Measurements from ENCODE around the gene FCN2. TPM values are rescaled to one million over a fixed set of nuclear protein-coding genes. Genes with fewer than 3 reads are reported as not detected.

Gene FCN2
- total RNA-seq, 4 donors from 2014 or later, result not detected

- TF ChIP-seq POLR2AphosphoS5 (IDR thresholded peaks at IDR 0.05), result no peak
- no peak for TF ChIP-seq POLR2A (IDR thresholded peaks at IDR 0.05; ENCODE audit: low read depth)
- TF ChIP-seq EP300 (IDR thresholded peaks at IDR 0.05), result no peak
- TF ChIP-seq CTCF (IDR thresholded peaks at IDR 0.05), result no peak
- 91% methylated on average over 8 of the region's 10 CpGs for WGBS
- Histone ChIP-seq H3K4me3 (no peak overlapping the region), H3K36me3 (no peaks in the 10 kb centered on the region), H3K27me3 (peaks cover 0 to 58% (median 0%) of the 10 kb centered on the region in 4 donors), H3K9me3 (peaks cover 0 to 23% (median 8%) of the 10 kb centered on the region in 4 donors), H3K27ac (replicated peaks in 1 of 4) (no peak overlapping the region), H3K4me1 (no peaks in the 10 kb centered on the region)
- DNase-seq (ENCODE audit: extremely low spot score), result no peak
- intact Hi-C loops (cut with DNase I), result no loop called here
Observed at GRCh38 chr9:134918646-134919045, 38.0 kb downstream of the FCN2 start.

- TF ChIP-seq EP300 (IDR thresholded peaks at IDR 0.05) (no peak), POLR2A (IDR thresholded peaks at IDR 0.05; ENCODE audit: low read depth) (no peak), CTCF (IDR thresholded peaks at IDR 0.05) (no peak), POLR2AphosphoS5 (IDR thresholded peaks at IDR 0.05) (no peak)
- intact Hi-C loops (cut with DNase I), result no loop called here
Observed at GRCh38 chr9:134919303-134919702, 38.7 kb downstream of the FCN2 start.

GRCh38 chr9:134922066-134922931, 41.7 kb downstream of the FCN2 start:
- H3K9me3 ChIP-seq, result peaks cover 0 to 23% (median 8%) of the 10 kb centered on the region in 4 donors
- DNase-seq (ENCODE audit: extremely low spot score), result no peak
- peaks cover 0 to 27% (median 0%) of the 10 kb centered on the region in 4 donors for H3K27me3 ChIP-seq
- H3K4me1 ChIP-seq, result no peaks in the 10 kb centered on the region
- 59% methylated on average over 13 of the region's 14 CpGs for WGBS
- H3K27ac ChIP-seq (replicated peaks in 1 of 4), result no peak overlapping the region
- H3K4me3 ChIP-seq, result no peak overlapping the region
- intact Hi-C loops (cut with DNase I), result no loop called here
- H3K36me3 ChIP-seq, result no peaks in the 10 kb centered on the region
- TF ChIP-seq CTCF (IDR thresholded peaks at IDR 0.05) (no peak), EP300 (IDR thresholded peaks at IDR 0.05) (no peak), POLR2AphosphoS5 (IDR thresholded peaks at IDR 0.05) (no peak), POLR2A (IDR thresholded peaks at IDR 0.05; ENCODE audit: low read depth) (no peak)

More at GRCh38 chr9:134919303-134919702, 38.7 kb downstream of the FCN2 start:
- Histone ChIP-seq H3K36me3 (no peaks in the 10 kb centered on the region), H3K4me1 (no peaks in the 10 kb centered on the region), H3K9me3 (peaks cover 0 to 23% (median 8%) of the 10 kb centered on the region in 4 donors), H3K27ac (replicated peaks in 1 of 4) (no peak overlapping the region), H3K4me3 (no peak overlapping the region), H3K27me3 (peaks cover 0 to 53% (median 0%) of the 10 kb centered on the region in 4 donors)
- WGBS, result 79% methylated on average over 3 of the region's 3 CpGs
- DNase-seq (ENCODE audit: extremely low spot score), result no peak

GRCh38 chr9:134922932-134923240, 42.3 kb downstream of the FCN2 start:
- Histone ChIP-seq H3K4me1 (no peaks in the 10 kb centered on the region), H3K4me3 (no peak overlapping the region), H3K9me3 (peaks cover 0 to 23% (median 8%) of the 10 kb centered on the region in 4 donors), H3K36me3 (no peaks in the 10 kb centered on the region), H3K27ac (replicated peaks in 1 of 4) (no peak overlapping the region), H3K27me3 (peaks cover 0 to 22% (median 0%) of the 10 kb centered on the region in 4 donors)
- intact Hi-C loops (cut with DNase I), result no loop called here
- TF ChIP-seq EP300 (IDR thresholded peaks at IDR 0.05) (no peak), CTCF (IDR thresholded peaks at IDR 0.05) (no peak), POLR2AphosphoS5 (IDR thresholded peaks at IDR 0.05) (no peak), POLR2A (IDR thresholded peaks at IDR 0.05; ENCODE audit: low read depth) (no peak)
- DNase-seq (ENCODE audit: extremely low spot score), result no peak
- WGBS, result 82% methylated on average over 9 of the region's 9 CpGs

Measured in esophagus muscularis mucosa (tissue), 4 donors.